ENCODE measurements around the gene PPP1R13B.

The PPP1R13B gene

DNA sequence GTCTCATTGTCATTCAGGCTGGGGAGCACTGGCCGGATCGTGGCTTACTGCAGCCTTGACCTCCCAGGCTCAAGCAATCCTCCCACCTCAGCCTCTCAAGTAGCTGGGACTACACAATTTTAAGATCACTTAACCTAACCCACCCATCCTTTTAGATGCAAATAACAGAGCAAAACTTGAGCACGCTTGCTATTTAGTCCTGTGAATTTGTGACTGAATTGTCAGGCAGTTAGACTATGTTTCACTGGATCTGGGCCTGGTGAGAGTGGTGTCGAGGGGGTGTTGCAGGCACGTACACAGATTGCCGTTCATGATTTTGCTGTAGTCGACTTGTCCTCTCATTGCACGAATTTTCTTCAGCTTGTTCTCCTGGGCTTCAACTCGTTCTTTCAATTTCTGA is 93.6 kb downstream of the PPP1R13B start:
- DNase-seq (ENCODE audit: low read depth), result no peak
- no peak overlapping the region for H3K4me3 ChIP-seq (ENCODE audit: low read depth, low read length)
- no peak for TF ChIP-seq POLR2A (IDR thresholded peaks at IDR 0.05; ENCODE audit: extremely low read depth, insufficient read length)
- TF ChIP-seq, protein P1, sequence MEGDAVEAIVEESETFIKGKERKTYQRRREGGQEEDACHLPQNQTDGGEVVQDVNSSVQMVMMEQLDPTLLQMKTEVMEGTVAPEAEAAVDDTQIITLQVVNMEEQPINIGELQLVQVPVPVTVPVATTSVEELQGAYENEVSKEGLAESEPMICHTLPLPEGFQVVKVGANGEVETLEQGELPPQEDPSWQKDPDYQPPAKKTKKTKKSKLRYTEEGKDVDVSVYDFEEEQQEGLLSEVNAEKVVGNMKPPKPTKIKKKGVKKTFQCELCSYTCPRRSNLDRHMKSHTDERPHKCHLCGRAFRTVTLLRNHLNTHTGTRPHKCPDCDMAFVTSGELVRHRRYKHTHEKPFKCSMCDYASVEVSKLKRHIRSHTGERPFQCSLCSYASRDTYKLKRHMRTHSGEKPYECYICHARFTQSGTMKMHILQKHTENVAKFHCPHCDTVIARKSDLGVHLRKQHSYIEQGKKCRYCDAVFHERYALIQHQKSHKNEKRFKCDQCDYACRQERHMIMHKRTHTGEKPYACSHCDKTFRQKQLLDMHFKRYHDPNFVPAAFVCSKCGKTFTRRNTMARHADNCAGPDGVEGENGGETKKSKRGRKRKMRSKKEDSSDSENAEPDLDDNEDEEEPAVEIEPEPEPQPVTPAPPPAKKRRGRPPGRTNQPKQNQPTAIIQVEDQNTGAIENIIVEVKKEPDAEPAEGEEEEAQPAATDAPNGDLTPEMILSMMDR (IDR thresholded peaks at IDR 0.05; ENCODE audit: low read depth, low read length), result no peak
- no peak for TF ChIP-seq MYC (IDR thresholded peaks at IDR 0.05; ENCODE audit: low read depth, low read length)
- TF ChIP-seq, protein P2, sequence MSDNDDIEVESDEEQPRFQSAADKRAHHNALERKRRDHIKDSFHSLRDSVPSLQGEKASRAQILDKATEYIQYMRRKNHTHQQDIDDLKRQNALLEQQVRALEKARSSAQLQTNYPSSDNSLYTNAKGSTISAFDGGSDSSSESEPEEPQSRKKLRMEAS (IDR thresholded peaks at IDR 0.05; ENCODE audit: low read depth, low read length), result no peak

DNA sequence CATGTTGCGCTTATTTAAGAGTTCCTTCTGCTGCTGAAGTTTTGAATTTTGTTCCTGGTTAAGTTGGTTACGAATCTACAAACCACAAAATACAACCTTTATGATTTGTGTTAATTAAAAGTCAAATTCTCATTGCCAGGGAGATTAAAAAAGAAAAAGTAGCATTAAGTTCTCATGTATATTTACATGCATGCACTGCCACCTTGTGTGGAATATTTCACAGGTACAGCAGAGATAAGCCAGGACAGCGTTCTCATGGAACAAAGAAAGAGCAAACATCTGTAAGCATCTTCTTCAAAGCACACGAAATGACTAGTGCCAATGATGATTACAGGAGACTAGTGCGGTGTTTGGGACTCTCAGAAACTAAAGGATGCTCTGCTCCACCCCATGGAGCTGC is 97.5 kb downstream of the PPP1R13B start:
- no peak for TF ChIP-seq MYC (IDR thresholded peaks at IDR 0.05; ENCODE audit: low read depth, low read length)
- TF ChIP-seq, protein P1 (IDR thresholded peaks at IDR 0.05; ENCODE audit: low read depth, low read length), result no peak
- TF ChIP-seq, protein P2 (IDR thresholded peaks at IDR 0.05; ENCODE audit: low read depth, low read length), result no peak
- TF ChIP-seq POLR2A (IDR thresholded peaks at IDR 0.05; ENCODE audit: extremely low read depth, insufficient read length), result no peak
- DNase-seq (ENCODE audit: low read depth), result no peak
- no peak overlapping the region for H3K4me3 ChIP-seq (ENCODE audit: low read depth, low read length)

DNA sequence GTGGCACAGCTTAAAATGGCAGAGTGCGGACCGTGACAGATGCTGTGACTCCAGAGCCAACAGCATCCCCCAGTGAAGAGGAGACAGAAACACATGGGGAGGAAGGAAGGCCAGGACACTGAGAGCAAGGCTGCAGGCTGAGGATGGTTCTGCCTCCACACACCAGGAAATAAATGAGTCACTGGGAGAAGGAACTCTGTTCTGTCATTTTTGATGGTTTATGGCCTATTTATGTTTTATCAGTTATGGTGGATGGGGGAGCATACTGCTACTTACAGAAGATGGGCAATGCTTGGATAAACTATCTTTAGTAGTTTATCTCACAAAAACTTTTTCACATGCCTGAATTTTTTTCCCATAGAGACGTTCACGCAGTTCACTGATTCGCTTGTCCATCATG is 97.9 kb downstream of the PPP1R13B start:
- H3K4me3 ChIP-seq (ENCODE audit: low read depth, low read length), result no peak overlapping the region
- TF ChIP-seq MYC (IDR thresholded peaks at IDR 0.05; ENCODE audit: low read depth, low read length) (no peak), POLR2A (IDR thresholded peaks at IDR 0.05; ENCODE audit: extremely low read depth, insufficient read length) (no peak)
- TF ChIP-seq, protein P1 (IDR thresholded peaks at IDR 0.05; ENCODE audit: low read depth, low read length), result no peak
- TF ChIP-seq, protein P2 (IDR thresholded peaks at IDR 0.05; ENCODE audit: low read depth, low read length), result no peak
- DNase-seq (ENCODE audit: low read depth), result no peak

DNA sequence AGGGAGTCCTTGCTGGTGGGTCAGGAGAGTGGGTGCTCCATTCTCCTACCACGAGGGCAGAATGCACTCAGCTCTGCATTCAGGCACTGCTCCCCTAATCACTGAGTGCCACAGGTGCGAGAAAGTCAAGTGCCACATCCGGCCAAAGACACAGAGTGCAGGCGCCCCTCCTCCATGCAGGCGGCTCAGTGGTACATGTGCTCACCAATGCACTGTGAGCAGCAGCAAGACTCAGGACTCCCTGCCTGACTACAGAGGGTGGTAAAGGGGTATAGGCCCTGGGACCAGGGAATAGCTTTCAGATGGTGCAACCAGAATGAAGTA is 98.9 kb downstream of the PPP1R13B start:
- no peak overlapping the region for H3K4me3 ChIP-seq (ENCODE audit: low read depth, low read length)
- TF ChIP-seq, protein P1 (IDR thresholded peaks at IDR 0.05; ENCODE audit: low read depth, low read length), result no peak
- no peak for TF ChIP-seq POLR2A (IDR thresholded peaks at IDR 0.05; ENCODE audit: extremely low read depth, insufficient read length)
- no peak for TF ChIP-seq MYC (IDR thresholded peaks at IDR 0.05; ENCODE audit: low read depth, low read length)
- TF ChIP-seq, protein P2 (IDR thresholded peaks at IDR 0.05; ENCODE audit: low read depth, low read length), result no peak
- no peak for DNase-seq (ENCODE audit: low read depth)

DNA sequence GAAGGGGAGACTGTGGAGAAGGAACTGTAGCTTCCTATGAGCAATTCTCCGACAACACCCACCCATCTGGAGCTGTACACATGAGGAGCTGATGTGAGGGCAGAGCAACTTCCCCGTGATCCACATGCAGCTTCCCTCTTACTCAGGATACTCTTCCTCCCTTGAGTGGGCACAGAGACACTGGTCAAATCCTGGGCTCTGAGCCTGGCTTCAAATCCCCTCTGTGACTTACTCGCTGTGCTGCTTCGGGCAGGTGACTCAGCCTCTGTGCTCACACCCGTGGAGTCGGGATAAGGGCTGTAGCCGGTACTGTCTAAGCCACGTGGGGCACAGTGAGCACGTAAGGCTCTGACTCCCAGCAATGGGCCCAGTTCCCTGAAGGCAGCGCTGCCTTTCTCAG is 100.7 kb downstream of the PPP1R13B start:
- TF ChIP-seq, protein P2 (IDR thresholded peaks at IDR 0.05; ENCODE audit: low read depth, low read length), result no peak
- TF ChIP-seq MYC (IDR thresholded peaks at IDR 0.05; ENCODE audit: low read depth, low read length) (no peak), POLR2A (IDR thresholded peaks at IDR 0.05; ENCODE audit: extremely low read depth, insufficient read length) (no peak)
- TF ChIP-seq, protein P1 (IDR thresholded peaks at IDR 0.05; ENCODE audit: low read depth, low read length), result no peak
- H3K4me3 ChIP-seq (ENCODE audit: low read depth, low read length), result no peak overlapping the region
- no peak for DNase-seq (ENCODE audit: low read depth)

DNA sequence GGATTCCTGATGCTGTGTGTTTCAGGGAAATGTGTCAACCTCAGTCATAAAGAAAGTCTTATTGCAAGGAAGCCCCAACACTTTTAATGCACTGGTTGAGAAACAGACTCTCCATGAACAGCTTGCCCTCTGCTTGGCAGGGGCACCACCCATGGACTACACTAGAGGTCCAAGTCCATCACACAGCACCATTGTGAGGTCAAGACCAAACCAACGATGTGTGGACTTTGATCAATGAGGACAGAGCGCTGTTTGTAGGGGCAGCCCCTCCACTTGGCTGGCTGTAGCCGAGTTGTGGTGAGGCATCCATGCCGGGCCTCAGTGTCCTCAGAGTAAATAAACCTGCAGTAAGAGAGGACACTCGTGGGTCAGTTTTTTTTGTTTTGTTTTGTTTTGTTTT is 102.0 kb downstream of the PPP1R13B start:
- TF ChIP-seq POLR2A (IDR thresholded peaks at IDR 0.05; ENCODE audit: extremely low read depth, insufficient read length), result no peak
- no peak for TF ChIP-seq MYC (IDR thresholded peaks at IDR 0.05; ENCODE audit: low read depth, low read length)
- TF ChIP-seq, protein P2 (IDR thresholded peaks at IDR 0.05; ENCODE audit: low read depth, low read length), result no peak
- TF ChIP-seq, protein P1 (IDR thresholded peaks at IDR 0.05; ENCODE audit: low read depth, low read length), result no peak
- no peak overlapping the region for H3K4me3 ChIP-seq (ENCODE audit: low read depth, low read length)
- no peak for DNase-seq (ENCODE audit: low read depth)

Measured in NB4 (cell line).